Measurements from ENCODE around the gene TMEM203. TPM values are rescaled to one million over a fixed set of nuclear protein-coding genes. Genes with fewer than 3 reads are reported as not detected.

TMEM203 gene
- total RNA-seq, 1 experiment from 2014 or later: 65.8 TPM

DNA sequence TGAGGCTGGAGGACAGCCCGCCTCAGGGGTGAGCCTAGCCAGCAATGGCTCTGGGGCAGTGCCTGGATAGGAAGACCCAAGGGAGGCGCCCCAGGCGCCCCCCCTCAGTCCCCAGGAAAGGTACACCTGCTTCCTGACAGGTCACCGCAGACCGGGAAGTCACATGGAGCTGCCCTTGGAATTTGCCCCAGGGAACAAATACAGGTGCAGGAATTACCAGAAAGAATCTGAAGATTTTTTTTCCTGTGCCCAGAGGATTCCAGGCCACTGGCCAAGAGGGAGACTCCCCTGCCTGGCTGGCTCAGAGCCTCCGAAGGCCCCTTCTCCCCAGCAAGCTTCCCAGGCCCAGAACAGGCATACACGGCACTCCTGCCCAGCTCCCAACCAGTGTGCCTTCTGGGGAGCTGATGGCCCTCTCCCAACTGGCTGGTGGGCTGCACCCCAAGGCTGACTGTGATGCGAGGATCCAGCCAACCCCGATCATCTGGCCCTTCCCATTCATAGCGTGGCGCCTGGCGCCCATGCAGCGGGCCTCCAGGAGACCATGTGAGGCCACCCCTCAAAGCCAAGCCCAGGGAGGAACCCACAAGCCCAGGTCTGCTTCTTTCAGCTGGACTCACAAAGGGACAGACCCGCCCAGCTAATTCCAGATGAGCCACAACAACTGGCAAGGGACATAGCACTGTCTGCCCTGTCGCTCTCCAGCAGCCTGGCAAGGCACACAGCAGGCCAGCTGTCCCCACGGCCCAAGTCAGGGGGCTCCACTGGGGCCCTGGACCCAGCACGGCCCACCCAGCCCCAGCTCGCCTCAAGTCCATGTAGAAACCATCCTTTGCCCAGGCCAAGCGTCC lies 7.2 kb downstream of the TMEM203 start:
- no peak for DNase-seq (ENCODE audit: low read depth)

DNA sequence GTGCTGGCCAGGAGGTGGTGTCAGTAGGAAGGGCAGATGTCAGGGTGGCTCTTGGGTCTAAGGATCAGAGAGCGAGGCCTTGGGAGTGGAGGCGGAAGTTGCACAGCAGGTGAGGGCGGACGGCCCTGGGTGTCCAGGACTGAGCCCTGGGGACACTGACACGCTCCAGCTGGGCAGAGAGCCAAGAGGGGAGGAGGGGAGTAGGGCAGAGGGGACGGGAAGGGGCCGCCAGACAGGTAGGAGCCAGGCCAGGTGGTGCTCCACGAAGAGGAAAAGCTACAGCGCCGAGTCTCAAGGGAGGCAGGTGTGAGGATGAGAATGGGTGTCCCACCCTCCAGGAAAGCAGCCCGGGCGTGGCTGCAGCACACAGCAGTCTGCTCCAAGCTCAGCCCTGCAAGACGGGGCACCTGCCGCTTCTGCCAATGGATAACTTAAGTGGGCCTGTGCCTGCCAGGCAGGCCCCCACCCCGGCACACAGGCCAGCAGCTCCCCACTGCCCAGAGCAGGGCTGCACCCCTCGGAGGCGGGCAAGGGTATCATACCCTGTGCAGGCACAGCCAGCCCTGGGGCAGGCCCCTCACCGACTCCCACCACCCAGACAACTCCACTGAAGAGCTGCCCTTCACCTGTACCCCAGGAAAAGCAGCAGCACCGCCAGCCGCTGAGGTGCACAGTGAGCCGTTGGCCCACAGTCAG lies 9.8 kb downstream of the TMEM203 start:
- DNase-seq (ENCODE audit: low read depth): no peak

DNA sequence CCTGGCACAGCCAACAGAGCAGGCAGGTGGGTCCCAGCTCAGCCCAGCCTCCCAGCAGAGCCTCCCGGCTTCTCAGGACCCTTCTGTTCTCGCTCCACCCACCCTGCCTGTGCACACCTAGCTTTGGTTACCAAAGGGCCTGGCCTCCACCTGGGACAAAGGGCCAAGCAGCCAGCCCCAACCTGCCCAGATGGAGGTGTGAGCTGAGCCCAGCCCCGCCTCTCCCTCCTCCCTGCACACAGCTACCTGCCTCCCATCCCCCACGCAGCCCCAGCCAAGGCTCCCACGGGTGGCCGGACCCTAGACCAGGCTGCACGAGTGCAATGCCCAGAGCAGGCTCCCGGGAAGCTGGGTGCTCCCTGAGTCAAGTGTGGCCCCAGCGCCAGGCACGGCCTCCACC lies 10.5 kb downstream of the TMEM203 start:
- DNase-seq (ENCODE audit: low read depth): no peak

DNA sequence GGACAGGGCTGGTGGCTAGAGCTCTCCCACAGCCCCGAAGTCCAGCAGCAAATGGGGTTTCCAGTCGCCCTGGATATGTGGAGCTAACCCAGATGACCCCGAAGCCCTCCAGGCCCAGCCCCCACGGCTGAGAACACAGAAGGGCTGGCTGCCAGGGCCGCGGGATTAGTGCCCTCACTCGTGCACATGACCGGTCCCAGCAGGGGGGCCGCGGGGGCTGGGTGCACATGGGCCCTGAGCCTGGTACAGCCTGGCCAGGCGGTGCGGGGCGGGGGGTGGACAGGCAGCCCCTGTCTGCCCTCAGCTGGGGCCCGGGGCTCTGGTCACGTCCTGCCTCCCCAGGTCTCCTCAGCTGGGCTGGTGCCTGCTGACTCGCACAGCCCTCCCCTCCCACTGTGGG lies 11.1 kb downstream of the TMEM203 start:
- DNase-seq (ENCODE audit: low read depth): no peak

DNA sequence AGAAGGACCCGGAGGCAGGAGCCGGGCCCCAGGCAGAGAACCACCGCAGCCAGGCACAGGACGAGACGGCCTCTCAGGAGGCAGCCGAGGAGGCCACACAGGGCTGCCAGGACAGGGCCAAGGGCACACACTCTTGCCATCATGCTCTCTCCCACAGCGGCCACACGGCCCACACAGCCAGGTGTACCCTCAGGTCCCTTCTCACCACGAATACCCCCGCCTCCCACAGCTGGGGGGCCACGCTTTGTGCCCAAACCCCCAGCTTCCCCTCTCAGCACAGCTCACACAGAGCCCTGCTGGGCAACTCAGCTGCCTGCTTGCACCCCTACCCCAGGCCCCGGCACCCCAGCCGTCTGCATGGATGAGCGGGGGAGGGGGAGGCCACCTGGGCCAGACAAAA lies 11.7 kb downstream of the TMEM203 start:
- DNase-seq (ENCODE audit: low read depth): no peak

DNA sequence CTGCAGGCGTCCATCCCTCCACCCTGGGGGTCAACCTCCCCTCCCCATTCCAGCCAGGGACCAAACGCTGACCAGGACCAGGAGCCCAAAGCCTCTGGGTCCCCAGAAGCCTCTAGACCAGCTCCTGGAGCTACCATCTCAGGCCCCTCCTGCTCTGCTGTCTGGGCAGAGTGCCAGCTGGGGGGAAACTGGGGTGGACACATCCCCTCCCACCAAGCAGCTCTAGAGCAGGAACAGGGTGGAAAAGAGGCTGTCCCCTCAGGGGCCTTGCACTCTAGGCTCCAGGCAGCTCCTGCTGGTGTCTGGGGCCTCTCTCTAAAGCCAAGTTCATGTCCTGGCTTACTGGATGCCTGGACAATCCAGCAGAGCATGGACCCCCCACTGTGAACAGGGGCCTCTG lies 12.6 kb downstream of the TMEM203 start:
- DNase-seq (ENCODE audit: low read depth): no peak

DNA sequence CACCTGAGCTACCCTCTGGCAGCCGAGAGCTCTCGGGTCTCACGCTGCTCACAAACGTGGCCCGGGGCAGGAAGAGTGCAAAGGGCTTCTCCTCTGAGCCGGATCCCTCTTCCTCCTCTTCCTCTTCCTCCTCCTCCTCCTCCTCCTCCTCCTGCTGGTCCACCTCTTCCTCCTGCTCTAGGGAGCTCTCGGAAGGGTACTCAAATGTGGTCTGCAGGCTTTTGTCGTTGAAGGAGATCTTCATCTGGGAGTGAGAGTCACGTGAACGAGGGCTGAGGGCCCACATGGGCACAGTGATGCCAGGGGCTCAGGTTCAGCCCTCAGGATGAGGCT lies 13.0 kb downstream of the TMEM203 start:
- DNase-seq (ENCODE audit: low read depth): no peak

DNA sequence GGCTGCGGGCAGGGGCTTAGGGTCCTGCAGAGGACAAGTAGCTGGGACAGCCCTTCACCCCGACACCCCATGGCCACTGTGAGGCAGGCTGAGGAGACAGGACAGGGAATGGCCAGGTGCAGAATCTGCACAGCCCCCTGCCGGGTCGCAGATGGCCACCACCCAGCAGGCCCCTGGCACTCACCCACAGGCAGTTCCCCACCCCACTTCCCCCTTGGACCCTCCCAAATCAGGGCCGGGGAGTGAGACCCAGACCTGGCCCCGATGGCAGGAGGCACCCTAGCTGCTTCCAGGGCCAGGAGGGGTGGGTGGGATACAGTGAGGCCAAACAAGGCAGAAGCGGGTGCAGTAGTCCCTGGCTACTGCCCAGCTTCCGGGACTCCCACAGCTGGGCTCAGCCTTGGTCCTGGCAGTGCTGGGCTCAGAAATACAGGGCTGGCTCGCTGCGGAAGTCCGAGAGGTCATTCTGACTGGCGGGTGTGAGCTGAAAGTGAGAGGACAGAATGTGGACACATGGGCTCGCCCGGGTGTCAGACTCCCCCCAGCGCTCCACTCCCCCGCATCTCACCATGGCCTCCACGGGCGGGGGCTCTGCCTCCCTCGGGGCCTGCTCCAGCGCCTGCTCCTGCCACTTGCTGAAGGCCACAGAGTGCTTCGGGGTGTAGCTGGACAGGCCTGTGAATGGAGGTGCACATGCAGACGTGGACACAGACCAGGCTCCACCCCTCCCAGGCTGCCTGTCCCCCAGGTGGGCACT lies 13.6 kb downstream of the TMEM203 start:
- no peak for DNase-seq (ENCODE audit: low read depth)

DNA sequence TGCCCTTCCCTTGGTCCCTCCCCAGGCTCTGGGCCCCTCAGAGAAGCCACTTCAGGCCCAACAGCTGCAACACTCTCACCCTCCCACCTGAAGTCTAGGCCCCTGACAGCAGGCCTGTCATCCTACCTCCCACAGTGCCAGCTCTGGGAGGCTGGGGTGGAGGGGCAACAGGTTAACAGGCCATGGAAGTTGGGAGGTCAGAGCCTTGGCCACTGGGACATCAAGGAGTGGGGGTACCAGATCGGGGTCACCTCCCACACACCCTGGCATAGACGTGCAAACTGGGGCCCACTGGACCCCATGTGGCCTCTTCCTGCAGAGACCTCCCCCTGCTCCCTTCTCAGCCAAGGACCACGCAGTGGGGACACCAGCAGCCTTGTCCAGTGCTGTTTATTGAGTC lies 14.2 kb downstream of the TMEM203 start:
- no peak for DNase-seq (ENCODE audit: low read depth)

DNA sequence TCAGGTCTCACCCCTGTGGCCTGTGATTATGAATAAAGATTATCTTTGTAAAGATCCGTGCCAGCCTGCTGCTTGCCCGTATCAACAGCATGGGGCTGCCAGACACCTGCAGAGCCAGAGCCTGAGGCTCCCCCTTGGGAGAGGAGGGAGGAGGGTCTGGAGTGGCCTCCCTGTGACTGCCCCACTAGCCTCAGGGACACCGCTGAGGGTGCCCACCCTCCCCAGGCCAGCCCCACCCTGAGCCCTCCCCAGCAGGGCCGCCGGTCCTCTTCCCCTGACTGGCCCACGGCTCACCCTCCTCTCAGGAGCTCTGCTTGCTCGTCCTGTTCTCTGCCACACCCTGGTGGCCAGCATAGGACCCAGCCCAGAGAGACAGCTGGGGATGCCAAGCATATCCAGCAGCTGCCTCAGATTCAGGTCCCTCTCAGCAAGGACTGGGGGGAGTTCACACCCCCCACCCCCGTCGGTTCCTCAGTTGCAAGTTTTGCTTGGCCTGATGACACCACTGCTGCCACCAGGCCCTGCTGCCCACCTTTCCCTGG lies 15.1 kb downstream of the TMEM203 start:
- DNase-seq (ENCODE audit: low read depth): no peak

DNA sequence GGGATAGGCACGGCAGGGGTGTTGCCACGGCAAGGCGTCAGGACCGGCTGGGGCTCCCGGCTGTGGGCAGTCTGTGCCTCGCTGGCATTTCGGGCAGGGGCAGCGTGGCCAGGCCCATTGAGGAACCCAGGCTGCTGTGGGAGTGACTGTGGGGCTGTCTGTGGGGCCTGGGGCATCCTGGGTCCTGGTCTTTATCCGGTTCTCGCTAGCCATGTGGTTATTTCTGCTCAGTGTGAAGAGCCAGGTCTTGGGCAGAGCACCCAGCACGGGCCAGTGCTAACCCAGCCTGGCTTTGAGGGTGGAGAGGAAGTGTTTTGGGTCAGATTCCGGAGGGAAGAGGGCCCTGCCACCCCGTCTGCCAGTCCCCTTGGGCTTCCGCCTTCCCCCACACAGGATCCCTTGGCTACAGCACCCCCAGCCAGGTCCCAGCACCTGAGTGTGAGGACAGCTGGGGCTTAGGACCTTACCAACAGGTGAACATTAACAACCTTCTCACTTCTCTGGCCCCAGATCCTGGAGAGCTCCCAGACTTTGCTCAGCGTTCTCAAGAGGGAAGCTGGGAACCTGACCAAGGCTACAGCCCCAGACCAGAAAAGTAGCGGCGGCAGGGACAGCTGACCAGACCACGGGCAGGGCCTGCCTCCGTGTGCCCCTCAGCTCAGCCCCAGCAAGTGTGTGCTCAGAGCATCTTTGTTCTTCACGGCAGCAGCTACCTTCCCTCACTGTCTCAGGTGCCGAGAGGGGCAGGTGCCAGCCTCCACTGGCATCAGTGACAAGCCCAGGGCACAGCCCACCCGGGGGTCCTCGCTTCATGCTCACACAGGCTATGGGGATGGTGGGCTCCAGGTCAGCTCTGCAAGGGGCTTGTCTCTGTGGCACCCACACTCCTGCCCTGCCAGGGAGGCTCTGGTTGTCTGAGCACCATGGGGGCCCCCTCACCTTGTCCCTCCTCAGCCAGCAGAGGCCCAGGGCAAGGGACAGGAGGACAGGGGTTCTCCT lies 15.9 kb downstream of the TMEM203 start:
- DNase-seq (ENCODE audit: low read depth): no peak

DNA sequence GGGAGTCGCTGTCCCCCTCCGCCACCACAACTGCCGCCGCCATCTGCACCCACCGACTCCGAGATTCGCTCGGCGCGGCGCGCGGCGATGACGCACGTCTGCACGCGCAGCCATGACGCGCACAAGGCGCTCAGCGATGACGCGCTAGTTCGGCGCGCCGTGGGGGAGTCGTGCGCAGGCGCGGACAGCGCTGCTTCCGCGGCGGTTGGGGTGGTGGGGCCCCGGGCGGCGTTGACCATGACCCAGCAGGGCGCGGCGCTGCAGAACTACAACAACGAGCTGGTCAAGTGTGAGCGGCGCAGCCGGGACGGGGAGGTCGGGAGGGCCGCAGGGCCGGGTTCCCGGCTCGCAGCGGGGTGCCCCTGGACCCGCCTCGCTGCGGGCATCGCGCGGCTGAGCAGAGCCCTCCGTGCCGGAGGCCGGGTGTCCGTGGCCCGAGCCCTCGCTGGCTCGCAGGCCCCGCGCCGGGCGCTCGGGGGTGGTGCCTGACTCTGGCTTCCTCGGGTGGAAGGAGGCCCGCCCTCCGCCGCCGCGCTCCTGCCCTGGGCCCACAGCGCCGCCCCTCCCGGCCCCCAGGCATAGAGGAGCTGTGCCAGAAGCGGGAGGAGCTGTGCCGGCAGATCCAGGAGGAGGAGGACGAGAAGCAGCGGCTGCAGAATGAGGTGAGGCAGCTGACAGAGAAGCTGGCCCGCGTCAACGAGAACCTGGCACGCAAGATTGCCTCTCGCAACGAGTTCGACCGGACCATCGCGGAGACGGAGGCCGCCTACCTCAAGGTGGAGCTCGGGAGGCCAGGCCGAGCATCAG lies 16.8 kb downstream of the TMEM203 start, which contains the start of the genes ANAPC2 and SSNA1:
ANAPC2 (minus strand) TSS at position 71 of the 807 bp plus-strand sequence; CDS start at position 43, 28 bp downstream.
SSNA1 (plus strand) TSS at position 187 of the 807 bp plus-strand sequence; CDS start at position 238, 51 bp downstream.
- peak; percentile 88 for DNase-seq (ENCODE audit: low read depth)

DNA sequence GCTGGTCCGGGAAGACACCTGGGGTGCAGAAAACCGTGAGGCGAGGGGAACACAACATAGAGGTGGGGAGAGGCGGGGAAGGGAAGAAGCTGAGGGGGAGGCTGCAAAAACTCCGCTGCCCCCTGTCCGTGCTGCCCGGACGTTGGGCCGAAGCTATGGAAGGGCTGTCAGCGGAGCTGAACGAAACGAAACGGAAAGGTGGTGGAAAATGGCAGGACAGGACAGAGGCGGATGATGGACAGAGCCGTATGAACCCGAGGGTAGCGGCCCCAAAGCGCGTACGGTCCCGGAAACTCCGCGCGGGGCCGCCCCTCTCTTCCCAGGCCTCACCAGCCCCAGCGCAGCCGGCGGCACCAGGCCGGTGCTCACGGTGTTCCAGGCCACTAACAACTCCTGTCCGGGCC lies 17.4 kb downstream of the TMEM203 start:
- no peak for DNase-seq (ENCODE audit: low read depth)

DNA sequence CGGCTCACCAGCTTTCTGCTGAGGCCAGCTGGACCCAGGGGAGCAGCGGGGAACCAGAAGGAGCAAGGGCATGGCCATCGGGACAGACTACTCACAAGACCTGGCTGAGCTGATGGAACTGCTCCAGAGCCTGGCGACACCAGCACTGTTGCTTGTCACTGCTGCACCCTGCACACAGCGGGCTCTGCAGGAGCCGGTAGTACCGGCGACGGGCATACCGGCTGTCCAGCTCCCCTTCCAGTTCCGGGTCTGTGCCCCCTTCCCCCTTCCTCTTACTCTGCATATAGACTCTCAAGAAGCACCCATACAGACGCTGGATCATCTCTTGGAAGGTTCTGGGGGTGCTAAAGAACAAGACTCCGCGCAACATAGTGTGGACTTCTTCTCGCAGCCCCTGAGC lies 18.1 kb downstream of the TMEM203 start:
- no peak for DNase-seq (ENCODE audit: low read depth)

DNA sequence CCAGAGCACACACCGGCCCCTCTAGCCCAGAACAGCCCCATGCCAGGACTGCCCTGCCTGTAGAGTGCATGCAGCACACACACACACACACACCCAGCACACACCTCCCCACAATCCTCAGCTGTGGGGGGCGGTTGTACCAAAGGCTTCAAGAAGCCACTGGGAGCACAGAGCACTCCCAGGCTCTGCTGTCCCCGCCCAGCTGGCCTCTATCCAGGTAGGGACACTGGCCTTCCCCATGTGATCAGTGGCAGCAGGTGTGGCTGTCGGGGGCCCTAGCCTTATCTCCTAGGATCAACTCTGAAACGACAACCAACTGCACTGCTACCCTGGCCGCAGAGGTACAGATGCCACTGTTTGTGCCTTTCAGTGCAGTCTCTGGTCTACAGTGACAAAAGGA lies 19.1 kb downstream of the TMEM203 start:
- DNase-seq (ENCODE audit: low read depth): no peak

DNA sequence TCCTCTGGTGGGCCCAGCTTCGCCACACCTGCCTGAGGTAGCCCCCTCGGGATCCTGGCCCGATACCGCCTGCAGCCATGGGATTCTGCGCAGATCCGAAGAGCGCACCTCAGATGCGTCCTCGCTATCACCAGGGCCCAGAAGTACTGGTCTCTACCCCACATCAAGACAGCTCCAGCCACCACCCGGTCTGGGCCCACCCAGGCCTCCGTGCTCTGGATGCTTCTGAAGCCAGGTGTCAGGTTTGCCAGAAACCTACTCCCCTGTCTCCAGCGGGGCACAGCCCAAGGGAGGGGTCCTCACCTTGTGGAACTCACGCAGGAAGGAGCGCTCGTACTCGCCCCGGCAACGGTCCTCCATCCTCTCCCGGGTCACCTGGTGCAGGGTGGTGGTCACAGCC lies 19.5 kb downstream of the TMEM203 start:
- DNase-seq (ENCODE audit: low read depth): no peak

DNA sequence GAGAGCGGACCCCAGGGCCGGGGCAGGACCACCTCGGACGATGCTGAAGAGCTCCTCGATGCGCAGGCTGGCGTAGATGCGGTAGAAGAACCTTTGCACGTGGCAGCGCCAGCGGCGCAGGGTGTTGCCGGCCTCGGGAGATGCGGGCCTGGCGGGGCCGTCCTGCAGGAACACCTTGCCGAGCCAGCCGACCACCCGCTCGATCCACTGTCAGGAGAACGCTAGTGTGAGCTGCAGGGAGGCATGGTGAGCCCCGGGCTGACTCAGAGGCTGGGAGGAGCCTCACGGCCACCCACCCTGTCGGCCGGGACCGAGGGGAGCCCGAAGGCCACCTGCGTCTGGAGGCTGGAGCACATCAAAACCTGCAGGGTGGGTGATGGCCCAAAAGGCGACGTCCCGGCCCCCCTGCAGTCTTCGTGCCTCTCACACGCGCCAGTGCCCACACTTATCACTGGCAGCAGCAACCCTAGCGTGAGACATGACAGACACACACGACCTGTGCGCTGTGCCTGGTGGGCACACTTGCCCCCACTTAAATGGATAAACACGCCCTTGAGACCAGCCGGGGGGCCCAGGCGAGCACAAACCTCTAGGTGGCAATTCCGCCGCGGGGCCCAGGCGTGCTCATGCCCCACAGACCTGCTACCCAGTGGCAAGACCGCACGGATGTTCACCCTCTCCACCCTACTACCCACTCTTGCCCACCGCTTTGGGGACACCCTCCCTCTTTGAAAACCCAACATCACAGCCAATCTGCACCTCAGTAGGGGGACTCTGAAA lies 20.4 kb downstream of the TMEM203 start:
- no peak for DNase-seq (ENCODE audit: low read depth)

DNA sequence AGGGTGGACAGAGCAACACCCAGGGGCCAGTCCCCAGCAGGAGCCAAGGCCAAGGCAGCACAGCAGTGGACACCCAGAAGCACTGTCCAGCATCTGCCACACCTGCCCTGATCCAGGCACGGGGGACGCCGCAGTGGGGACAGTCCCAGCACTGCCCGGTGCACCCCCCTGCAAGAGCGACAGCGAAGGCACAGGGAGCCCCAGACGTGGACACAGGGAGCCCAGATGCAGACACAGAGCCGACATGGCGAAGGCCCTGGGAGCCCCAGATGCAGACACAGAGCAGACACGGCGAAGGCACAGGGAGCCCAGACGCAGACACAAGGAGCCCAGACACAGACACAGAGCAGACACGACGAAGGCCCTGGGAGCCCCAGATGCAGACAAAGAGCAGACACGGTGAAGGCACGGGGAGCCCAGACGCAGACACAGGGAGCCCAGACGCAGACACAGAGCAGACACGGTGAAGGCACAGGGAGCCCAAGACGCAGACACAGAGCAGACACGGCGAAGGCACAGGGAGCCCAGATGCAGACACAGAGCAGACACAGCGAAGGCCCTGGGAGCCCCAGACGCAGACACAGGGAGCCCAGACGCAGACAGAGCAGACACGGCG lies 21.4 kb downstream of the TMEM203 start:
- DNase-seq (ENCODE audit: low read depth): no peak
